ENCODE results near the gene HSPBAP1. TPM values are rescaled to one million over a fixed set of nuclear protein-coding genes. Genes with fewer than 3 reads are reported as not detected.

HSPBAP1 gene
- total RNA-seq, 1 donor from 2014 or later = 9.1 TPM

- peak within 1 kb of the TSS; percentile 84 for H3K4me3 Mint-ChIP-seq
- H3K27ac Mint-ChIP-seq = peak within 1 kb of the TSS; percentile 97
- H3K4me1 Mint-ChIP-seq (ENCODE audit: unreplicated experiment) = peaks cover 29% of the 10 kb centered on the region
- no peaks in the 10 kb centered on the region for H3K27me3 Mint-ChIP-seq
- H3K9me3 Mint-ChIP-seq = no peaks in the 10 kb centered on the region
- H3K36me3 Mint-ChIP-seq = peaks cover 12% of the 10 kb centered on the region
- DNase-seq (ENCODE audit: extremely low spot score, unreplicated experiment) = peak; percentile 89
- TF ChIP-seq CTCF (conservative IDR thresholded peaks at IDR 0.05) = no peak
These were observed 1.4 kb upstream of the HSPBAP1 start, which contains the start of gene SLC49A4 for GRCh38 chr3:122794779-122795673. Gene SLC49A4, plus strand, starts transcription at chr3:122795069. Its CDS starts 124 bp downstream, at chr3:122795193.

DNA sequence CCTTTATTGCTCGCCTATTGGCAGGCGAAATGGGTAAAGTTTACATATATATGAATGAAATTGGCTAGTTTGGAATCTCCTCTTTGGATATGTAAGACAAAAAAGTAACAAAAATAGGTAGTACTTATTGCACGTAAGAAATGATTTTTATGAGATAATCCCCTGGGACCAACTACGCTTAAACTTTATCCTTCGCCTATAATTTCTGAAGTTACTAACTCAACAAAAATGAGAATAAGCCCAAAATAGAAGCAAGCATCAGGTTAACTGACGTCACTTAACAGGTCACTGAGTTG lies 800 bp upstream of the HSPBAP1 start:
- Mint-ChIP-seq H3K9me3 (no peaks in the 10 kb centered on the region), H3K27me3 (no peaks in the 10 kb centered on the region), H3K27ac (peak overlapping the region; percentile 97), H3K36me3 (peaks cover 12% of the 10 kb centered on the region), H3K4me3 (no peak overlapping the region), H3K4me1 (ENCODE audit: unreplicated experiment) (peaks cover 29% of the 10 kb centered on the region)
- no peak for TF ChIP-seq CTCF (conservative IDR thresholded peaks at IDR 0.05)
- DNase-seq (ENCODE audit: extremely low spot score, unreplicated experiment) = no peak

DNA sequence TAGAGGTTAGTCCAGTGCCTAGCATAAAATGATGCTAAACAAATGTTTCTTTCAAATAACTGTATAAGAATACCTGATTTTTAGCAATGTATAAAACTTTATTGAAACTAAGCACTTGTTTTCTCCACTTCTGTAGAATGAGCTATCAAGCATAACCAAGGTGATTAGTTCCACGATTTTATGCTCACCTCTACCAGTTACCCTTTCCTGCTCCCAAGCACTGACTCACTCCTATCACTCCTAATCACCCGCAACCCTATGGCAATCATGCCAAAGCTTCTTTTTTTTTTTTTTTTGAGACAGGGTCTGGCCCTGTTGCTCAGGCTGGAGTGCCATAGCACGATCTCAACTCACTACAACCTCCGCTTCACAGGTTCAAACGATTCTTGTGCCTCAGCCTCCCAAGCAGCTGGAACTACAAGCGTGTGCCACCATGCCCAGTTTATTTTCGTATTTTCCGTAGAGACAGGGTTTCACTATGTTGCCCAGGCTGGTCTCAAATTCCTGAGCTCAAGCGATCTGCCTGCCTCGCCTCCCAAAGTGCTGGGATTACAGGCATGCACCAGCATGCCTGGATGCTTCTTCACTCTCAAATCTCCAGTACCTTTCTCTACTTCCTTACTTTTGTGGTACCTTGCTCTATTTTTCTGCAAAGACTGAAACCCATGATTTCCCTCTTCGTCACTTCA lies 3.9 kb downstream of the HSPBAP1 start:
- no peak overlapping the region for H3K27ac Mint-ChIP-seq
- no peak for TF ChIP-seq CTCF (conservative IDR thresholded peaks at IDR 0.05)
- H3K4me3 Mint-ChIP-seq = no peak overlapping the region
- H3K4me1 Mint-ChIP-seq (ENCODE audit: unreplicated experiment) = peaks cover 12% of the 10 kb centered on the region
- DNase-seq (ENCODE audit: extremely low spot score, unreplicated experiment) = no peak
- H3K9me3 Mint-ChIP-seq = no peaks in the 10 kb centered on the region
- H3K36me3 Mint-ChIP-seq = peaks cover 6% of the 10 kb centered on the region
- H3K27me3 Mint-ChIP-seq = no peaks in the 10 kb centered on the region

DNA sequence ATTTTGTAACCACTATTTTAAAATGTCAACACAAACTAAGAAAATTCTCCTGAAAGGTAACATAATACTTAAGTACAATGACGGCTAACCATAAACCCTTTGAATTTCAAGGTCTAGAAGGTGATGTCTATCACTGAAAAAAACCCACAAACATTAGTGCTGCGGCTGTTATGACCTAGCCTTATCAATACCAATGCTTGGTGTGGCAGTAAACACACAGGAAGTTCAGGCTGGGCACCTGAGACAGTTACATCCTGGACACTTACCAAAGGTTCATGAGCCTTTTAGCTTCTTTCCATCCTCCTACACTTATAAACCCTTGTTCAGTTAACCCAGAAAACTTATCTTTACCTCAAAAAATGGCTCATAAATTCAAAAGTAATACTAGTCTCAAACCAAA lies 5.8 kb downstream of the HSPBAP1 start:
- Mint-ChIP-seq H3K36me3 (peaks cover 7% of the 10 kb centered on the region), H3K27ac (no peak overlapping the region), H3K4me1 (ENCODE audit: unreplicated experiment) (peaks cover 3% of the 10 kb centered on the region), H3K4me3 (no peak overlapping the region), H3K9me3 (no peaks in the 10 kb centered on the region), H3K27me3 (no peaks in the 10 kb centered on the region)
- no peak for TF ChIP-seq CTCF (conservative IDR thresholded peaks at IDR 0.05)
- DNase-seq (ENCODE audit: extremely low spot score, unreplicated experiment) = no peak

DNA sequence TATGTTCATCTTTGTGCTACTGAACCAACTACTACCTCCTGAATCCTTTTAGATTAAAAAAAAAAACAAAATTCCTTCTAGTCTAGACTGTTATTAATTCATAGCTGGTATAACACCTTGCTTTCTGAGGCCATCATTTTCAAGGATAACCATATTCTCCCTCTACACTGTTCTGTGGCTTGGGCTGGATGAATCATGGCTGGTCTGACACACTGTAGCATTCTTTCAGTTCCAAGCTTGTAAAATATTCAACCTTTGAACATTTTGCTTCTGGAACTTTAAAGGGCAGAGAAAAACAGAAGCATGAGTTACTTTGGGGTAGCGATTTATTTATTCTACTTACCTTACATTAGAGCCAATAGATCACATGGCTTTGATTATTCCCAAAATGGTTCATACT lies 7.6 kb downstream of the HSPBAP1 start:
- Mint-ChIP-seq H3K27ac (peak overlapping the region; percentile 68), H3K4me1 (ENCODE audit: unreplicated experiment) (no peaks in the 10 kb centered on the region), H3K4me3 (no peak overlapping the region), H3K36me3 (peaks cover 10% of the 10 kb centered on the region), H3K9me3 (no peaks in the 10 kb centered on the region), H3K27me3 (no peaks in the 10 kb centered on the region)
- DNase-seq (ENCODE audit: extremely low spot score, unreplicated experiment) = no peak
- no peak for TF ChIP-seq CTCF (conservative IDR thresholded peaks at IDR 0.05)

Measured in type B pancreatic cell (in vitro differentiated cells).